A549 (cell line): ENCODE measurements around the gene PRCP. TPM values are rescaled to one million over a fixed set of nuclear protein-coding genes. Genes with fewer than 3 reads are reported as not detected.

ENCODE experiments used
- ATAC-seq, 2 experiments: fragments of 200-7000 bp in 1 of 2; fragments of >200 bp in 1 of 2; cut with Nextera tagmentation in 1 of 2; cut with Tn5 transposase in 1 of 2; 3 replicates each; pipeline versions ENCODE4 v1.8.0 to v1.9.1; 2018 to 2020; ENCODE audit warnings: mild to moderate bottlenecking in 1 of 2, moderate library complexity in 1 of 2
- CTCF ChIA-PET: fragments of 300-600 bp; sonication (Branson Sonifier 250); formaldehyde crosslinking; extraction: SDS; loops from one replicate; lab custom pipeline; 2021; ENCODE audit warnings: antibody characterized with exemption, inconsistent platforms; lab: Yijun Ruan, JAX
- POLR2A ChIA-PET: fragments of 350-600 bp; formaldehyde crosslinking; extraction: SDS; loops from one replicate; lab custom pipeline; 2021; ENCODE audit warnings: antibody characterized with exemption, inconsistent platforms; lab: Yijun Ruan, JAX
- DNase-seq, 2 experiments: peaks; one replicate each; pipeline versions ENCODE4 v3.0.0 to v3.0.0-alpha.2; 2011 to 2016; ENCODE audit warnings: low read depth in 1 of 2, low spot score in 1 of 2
- FAIRE-seq: peaks from 2 replicates; lab custom pipeline; 2011; peaks lifted over from hg19 to GRCh38; lab: Jason Lieb, UNC
- H3K27ac ChIP-seq, 2 experiments: fragments of >200 bp; sonication (Bioruptor Twin); formaldehyde crosslinking; 3 replicates each; pipeline ENCODE4 v1.5.1; 2016 to 2017
- H3K4me1 ChIP-seq: fragments of >200 bp; sonication (Bioruptor Twin); formaldehyde crosslinking; 3 replicates; pipeline ENCODE4 v1.6.1; 2016
- H3K4me2 ChIP-seq: fragments of >200 bp; sonication (Bioruptor Twin); formaldehyde crosslinking; 3 replicates; pipeline ENCODE4 v1.6.1; 2016
- H3K4me3 ChIP-seq: fragments of >200 bp; sonication (Bioruptor Twin); formaldehyde crosslinking; 3 replicates; pipeline ENCODE4 v1.5.1; 2016
- H3K9me3 ChIP-seq: fragments of >200 bp; sonication (Bioruptor Twin); formaldehyde crosslinking; 3 replicates; pipeline ENCODE4 v1.6.1; 2016
- CBX8 ChIP-seq: fragments of 200-600 bp; sonication (generic); IDR thresholded peaks from 2 replicates; pipeline ENCODE4 v1.6.1; 2016
- CEBPB ChIP-seq, 2 experiments: fragments of >200 bp in 1 of 2; sonication (Bioruptor Twin) in 1 of 2; formaldehyde crosslinking in 1 of 2; IDR thresholded peaks; 2 replicates each; pipeline ENCODE4 v1.6.1; 2012 to 2016
- CHD2 ChIP-seq: fragments of 150-350 bp; IDR thresholded peaks from 2 replicates; pipeline ENCODE4 v1.6.1; 2014; ENCODE audit warnings: low read length; ENCODE audit not compliant: partially characterized antibody
- EHMT2 ChIP-seq: fragments of 200-600 bp; sonication (generic); IDR thresholded peaks from 2 replicates; pipeline ENCODE4 v1.6.1; 2016; ENCODE audit warnings: antibody characterized with exemption, low read depth, mild to moderate bottlenecking, moderate library complexity
- HOXB13 ChIP-seq: fragments of 250-450 bp; sonication (Bioruptor Pico); IDR thresholded peaks from 2 replicates; pipeline ENCODE4 v1.5.0; 2020; ENCODE audit warnings: low read depth, mild to moderate bottlenecking, moderate library complexity
- HOXB5 ChIP-seq: fragments of 250-450 bp; sonication (Bioruptor Pico); IDR thresholded peaks from 2 replicates; pipeline ENCODE4 v1.5.0; 2020; ENCODE audit warnings: mild to moderate bottlenecking, moderate library complexity
- JUN ChIP-seq, 2 experiments: fragments of >200 bp; sonication (Bioruptor Twin); formaldehyde crosslinking; IDR thresholded peaks; 2 replicates in 1 of 2; 3 replicates in 1 of 2; pipeline ENCODE4 v1.6.1; 2016 to 2017
- JUNB ChIP-seq: fragments of >200 bp; sonication (Bioruptor Twin); formaldehyde crosslinking; IDR thresholded peaks from 2 replicates; pipeline ENCODE4 v1.6.1; 2016
- KDM1A ChIP-seq: fragments of 200-600 bp; sonication (generic); IDR thresholded peaks from 2 replicates; pipeline ENCODE4 v1.6.1; 2016; ENCODE audit warnings: low read depth, mild to moderate bottlenecking
- MYC ChIP-seq: IDR thresholded peaks from 2 replicates; pipeline ENCODE4 v1.6.1; 2012; ENCODE audit warnings: mild to moderate bottlenecking, inconsistent platforms, low read length, improper control_type of control experiment, borderline replicate concordance
- NR3C1 ChIP-seq: fragments of >200 bp; sonication (Bioruptor Twin); formaldehyde crosslinking; IDR thresholded peaks from 3 replicates; pipeline ENCODE4 v1.6.1; 2017
- RARB ChIP-seq: fragments of 250-450 bp; sonication (Bioruptor Pico); IDR thresholded peaks from 2 replicates; pipeline ENCODE4 v1.8.0; 2021; ENCODE audit warnings: mild to moderate bottlenecking, moderate library complexity
- RFX5 ChIP-seq: fragments of 450-650 bp; IDR thresholded peaks from 2 replicates; pipeline ENCODE4 v1.7.1; 2014; ENCODE audit warnings: antibody characterized with exemption, mild to moderate bottlenecking, moderate library complexity
- SREBF2 ChIP-seq: fragments of 450-650 bp; IDR thresholded peaks from 2 replicates; pipeline ENCODE4 v1.6.1; 2014; ENCODE audit warnings: mild to moderate bottlenecking, moderate library complexity
- TFCP2L1 ChIP-seq: fragments of 250-450 bp; sonication (Bioruptor Pico); IDR thresholded peaks from 2 replicates; pipeline ENCODE4 v1.5.0; 2021; ENCODE audit warnings: mild to moderate bottlenecking
- TP53 ChIP-seq: fragments of 250-450 bp; sonication (Bioruptor Pico); IDR thresholded peaks from 2 replicates; pipeline ENCODE4 v1.5.0; 2021; ENCODE audit warnings: mild to moderate bottlenecking, moderate library complexity
- ZC3H11A ChIP-seq: fragments of 450-650 bp; IDR thresholded peaks from 2 replicates; pipeline ENCODE4 v1.6.1; 2014; ENCODE audit warnings: antibody characterized with exemption, mild to moderate bottlenecking
- WGBS: methylation state at CpG from one replicate; pipeline ENCODE4 v1.1.6; 2017; ENCODE audit errors: missing lambda C conversion rate; 5-methylcytosine and 5-hydroxymethylcytosine counted together
- polyA plus RNA-seq, 4 experiments: library from polyadenylated mRNA; depleted of rRNA in 3 of 4; stranded (reverse); fragments of >200 nt; fragmentation: RNase III in 1 of 4; extraction: RNeasy Plus Mini Kit Qiagen cat#74134 plus additional on column Dnase treatment in 1 of 4; gene quantifications; 2 replicates in 3 of 4; 3 replicates in 1 of 4; pipeline ENCODE4 v1.2.3, GENCODE V29; 2011 to 2017
- TF ChIP-seq, protein P1 (sequence below): fragments of 200-600 bp; sonication (generic); IDR thresholded peaks from 2 replicates; pipeline ENCODE4 v1.6.1; 2016; ENCODE audit warnings: antibody characterized with exemption, mild to moderate bottlenecking, moderate library complexity
- TF ChIP-seq, protein P2 (sequence below): fragments of 150-350 bp; IDR thresholded peaks from 2 replicates; pipeline ENCODE4 v1.6.1; 2014; ENCODE audit warnings: low read depth, mild to moderate bottlenecking, low read length
- TF ChIP-seq, protein P3 (sequence below): fragments of >200 bp; sonication (Bioruptor Twin); formaldehyde crosslinking; IDR thresholded peaks from 3 replicates; pipeline ENCODE4 v1.5.1; 2016
- TF ChIP-seq, protein P4 (sequence below): fragments of 250-450 bp; sonication (Bioruptor Pico); IDR thresholded peaks from 2 replicates; pipeline ENCODE4 v1.5.0; 2021; ENCODE audit warnings: mild to moderate bottlenecking, moderate library complexity, borderline replicate concordance
- TF ChIP-seq, protein P5 (sequence below): fragments of >200 bp; sonication (Bioruptor Twin); formaldehyde crosslinking; IDR thresholded peaks from 3 replicates; pipeline ENCODE4 v1.6.1; 2016
- TF ChIP-seq, protein P6 (sequence below): IDR thresholded peaks from 2 replicates; pipeline ENCODE4 v1.6.1; 2012

The PRCP gene
- polyA plus RNA-seq, 2 of the 4 experiments (the other 2 are of a cell fraction): 49.8 to 86.2 TPM

DNA sequence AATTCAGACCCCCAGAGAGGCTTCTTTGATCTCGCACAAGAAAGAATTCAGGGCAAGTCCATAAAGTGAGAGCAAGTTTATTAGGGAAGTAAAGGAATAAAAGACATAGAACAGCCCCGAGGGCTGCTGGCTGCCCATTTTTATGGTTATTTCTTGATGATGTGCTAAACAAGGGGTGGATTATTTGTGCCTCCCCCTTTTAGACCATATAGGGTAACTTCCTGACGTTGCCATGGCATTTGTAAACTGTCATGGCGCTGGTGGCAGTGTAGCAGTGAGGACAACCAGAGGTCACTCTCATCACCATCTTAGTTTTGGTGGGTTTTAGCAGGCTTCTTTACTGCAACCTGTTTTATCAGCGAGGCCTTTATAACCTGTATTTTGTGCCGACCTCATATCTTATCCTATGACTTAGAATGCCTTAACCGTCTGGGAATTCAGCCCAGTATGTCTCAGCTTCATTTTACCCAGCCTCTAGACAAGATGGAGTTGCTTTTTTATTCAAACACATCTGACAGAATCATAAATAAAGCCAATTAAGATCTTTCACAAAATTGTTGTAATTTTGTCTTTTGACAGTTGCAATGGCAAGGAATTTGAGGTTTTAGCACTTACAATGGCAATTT, 8.9 kb upstream of the PRCP start:
- ATAC-seq: no peak
- ChIA-PET POLR2A (interaction anchor here (1.5 kb wide), 1 partner anchor 248 kb away, joined by 3 read pairs; the partner anchor contains the start of gene PCF11), CTCF (interaction anchor here (0.6 to 0.7 kb wide), 2 partner anchors 42 to 366 kb away, joined by 3 to 4 read pairs; no protein-coding TSS in a partner anchor)
- DNase-seq: no peak
- FAIRE-seq: no peak
- Histone ChIP-seq H3K27ac (no peak overlapping the region), H3K9me3 (no peaks in the 10 kb centered on the region), H3K4me2 (no peak overlapping the region), H3K4me3 (no peak overlapping the region), H3K4me1 (no peaks in the 10 kb centered on the region)
- 90% methylated on average over 7 of the region's 7 CpGs for WGBS
- TF ChIP-seq JUN (IDR thresholded peaks at IDR 0.05) (no peak), CHD2 (no peak), HOXB5 (no peak), RARB (CRISPR knock-in tag) (no peak), EHMT2 (no peak), NR3C1 (no peak), ZC3H11A (no peak), CBX8 (no peak)
- TF ChIP-seq, protein P1, sequence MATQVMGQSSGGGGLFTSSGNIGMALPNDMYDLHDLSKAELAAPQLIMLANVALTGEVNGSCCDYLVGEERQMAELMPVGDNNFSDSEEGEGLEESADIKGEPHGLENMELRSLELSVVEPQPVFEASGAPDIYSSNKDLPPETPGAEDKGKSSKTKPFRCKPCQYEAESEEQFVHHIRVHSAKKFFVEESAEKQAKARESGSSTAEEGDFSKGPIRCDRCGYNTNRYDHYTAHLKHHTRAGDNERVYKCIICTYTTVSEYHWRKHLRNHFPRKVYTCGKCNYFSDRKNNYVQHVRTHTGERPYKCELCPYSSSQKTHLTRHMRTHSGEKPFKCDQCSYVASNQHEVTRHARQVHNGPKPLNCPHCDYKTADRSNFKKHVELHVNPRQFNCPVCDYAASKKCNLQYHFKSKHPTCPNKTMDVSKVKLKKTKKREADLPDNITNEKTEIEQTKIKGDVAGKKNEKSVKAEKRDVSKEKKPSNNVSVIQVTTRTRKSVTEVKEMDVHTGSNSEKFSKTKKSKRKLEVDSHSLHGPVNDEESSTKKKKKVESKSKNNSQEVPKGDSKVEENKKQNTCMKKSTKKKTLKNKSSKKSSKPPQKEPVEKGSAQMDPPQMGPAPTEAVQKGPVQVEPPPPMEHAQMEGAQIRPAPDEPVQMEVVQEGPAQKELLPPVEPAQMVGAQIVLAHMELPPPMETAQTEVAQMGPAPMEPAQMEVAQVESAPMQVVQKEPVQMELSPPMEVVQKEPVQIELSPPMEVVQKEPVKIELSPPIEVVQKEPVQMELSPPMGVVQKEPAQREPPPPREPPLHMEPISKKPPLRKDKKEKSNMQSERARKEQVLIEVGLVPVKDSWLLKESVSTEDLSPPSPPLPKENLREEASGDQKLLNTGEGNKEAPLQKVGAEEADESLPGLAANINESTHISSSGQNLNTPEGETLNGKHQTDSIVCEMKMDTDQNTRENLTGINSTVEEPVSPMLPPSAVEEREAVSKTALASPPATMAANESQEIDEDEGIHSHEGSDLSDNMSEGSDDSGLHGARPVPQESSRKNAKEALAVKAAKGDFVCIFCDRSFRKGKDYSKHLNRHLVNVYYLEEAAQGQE: no peak
- TF ChIP-seq, protein P2, sequence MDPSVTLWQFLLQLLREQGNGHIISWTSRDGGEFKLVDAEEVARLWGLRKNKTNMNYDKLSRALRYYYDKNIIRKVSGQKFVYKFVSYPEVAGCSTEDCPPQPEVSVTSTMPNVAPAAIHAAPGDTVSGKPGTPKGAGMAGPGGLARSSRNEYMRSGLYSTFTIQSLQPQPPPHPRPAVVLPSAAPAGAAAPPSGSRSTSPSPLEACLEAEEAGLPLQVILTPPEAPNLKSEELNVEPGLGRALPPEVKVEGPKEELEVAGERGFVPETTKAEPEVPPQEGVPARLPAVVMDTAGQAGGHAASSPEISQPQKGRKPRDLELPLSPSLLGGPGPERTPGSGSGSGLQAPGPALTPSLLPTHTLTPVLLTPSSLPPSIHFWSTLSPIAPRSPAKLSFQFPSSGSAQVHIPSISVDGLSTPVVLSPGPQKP: no peak
- TF ChIP-seq, protein P3, sequence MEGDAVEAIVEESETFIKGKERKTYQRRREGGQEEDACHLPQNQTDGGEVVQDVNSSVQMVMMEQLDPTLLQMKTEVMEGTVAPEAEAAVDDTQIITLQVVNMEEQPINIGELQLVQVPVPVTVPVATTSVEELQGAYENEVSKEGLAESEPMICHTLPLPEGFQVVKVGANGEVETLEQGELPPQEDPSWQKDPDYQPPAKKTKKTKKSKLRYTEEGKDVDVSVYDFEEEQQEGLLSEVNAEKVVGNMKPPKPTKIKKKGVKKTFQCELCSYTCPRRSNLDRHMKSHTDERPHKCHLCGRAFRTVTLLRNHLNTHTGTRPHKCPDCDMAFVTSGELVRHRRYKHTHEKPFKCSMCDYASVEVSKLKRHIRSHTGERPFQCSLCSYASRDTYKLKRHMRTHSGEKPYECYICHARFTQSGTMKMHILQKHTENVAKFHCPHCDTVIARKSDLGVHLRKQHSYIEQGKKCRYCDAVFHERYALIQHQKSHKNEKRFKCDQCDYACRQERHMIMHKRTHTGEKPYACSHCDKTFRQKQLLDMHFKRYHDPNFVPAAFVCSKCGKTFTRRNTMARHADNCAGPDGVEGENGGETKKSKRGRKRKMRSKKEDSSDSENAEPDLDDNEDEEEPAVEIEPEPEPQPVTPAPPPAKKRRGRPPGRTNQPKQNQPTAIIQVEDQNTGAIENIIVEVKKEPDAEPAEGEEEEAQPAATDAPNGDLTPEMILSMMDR: no peak
- TF ChIP-seq, protein P4, sequence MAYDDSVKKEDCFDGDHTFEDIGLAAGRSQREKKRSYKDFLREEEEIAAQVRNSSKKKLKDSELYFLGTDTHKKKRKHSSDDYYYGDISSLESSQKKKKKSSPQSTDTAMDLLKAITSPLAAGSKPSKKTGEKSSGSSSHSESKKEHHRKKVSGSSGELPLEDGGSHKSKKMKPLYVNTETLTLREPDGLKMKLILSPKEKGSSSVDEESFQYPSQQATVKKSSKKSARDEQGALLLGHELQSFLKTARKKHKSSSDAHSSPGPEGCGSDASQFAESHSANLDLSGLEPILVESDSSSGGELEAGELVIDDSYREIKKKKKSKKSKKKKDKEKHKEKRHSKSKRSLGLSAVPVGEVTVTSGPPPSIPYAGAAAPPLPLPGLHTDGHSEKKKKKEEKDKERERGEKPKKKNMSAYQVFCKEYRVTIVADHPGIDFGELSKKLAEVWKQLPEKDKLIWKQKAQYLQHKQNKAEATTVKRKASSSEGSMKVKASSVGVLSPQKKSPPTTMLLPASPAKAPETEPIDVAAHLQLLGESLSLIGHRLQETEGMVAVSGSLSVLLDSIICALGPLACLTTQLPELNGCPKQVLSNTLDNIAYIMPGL (CRISPR knock-in tag): no peak

DNA sequence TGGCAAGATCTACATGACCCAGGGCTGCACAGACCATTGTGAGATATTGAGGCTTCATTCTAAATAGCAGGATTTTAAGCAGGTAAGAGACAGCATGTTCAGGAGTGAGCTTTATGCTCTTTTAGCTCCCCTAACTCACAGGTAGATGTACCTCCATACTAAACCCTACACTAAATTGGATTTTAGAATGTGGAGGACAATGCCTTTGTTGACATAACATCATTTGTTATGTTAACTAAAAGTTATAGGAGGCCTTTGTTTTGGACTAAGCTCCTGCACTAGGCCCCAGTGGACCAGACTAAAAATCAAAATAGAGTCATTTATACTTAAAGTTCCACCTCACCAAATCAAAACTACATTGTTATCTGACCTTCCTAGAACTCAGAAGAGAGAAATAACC, 8.1 kb upstream of the PRCP start:
- ChIA-PET CTCF (interaction anchor here (0.6 to 1.4 kb wide), 3 partner anchors 179 to 912 kb away, joined by 3 to 9 read pairs (median 4); no protein-coding TSS in a partner anchor), POLR2A (interaction anchor here (1.5 kb wide), 1 partner anchor 249 kb away, joined by 3 read pairs; the partner anchor contains the start of gene PCF11)
- FAIRE-seq (no peak), DNase-seq (no peak), ATAC-seq (no peak)
- Histone ChIP-seq H3K4me2 (no peak overlapping the region), H3K9me3 (no peaks in the 10 kb centered on the region), H3K4me1 (no peaks in the 10 kb centered on the region), H3K4me3 (no peak overlapping the region), H3K27ac (no peak overlapping the region)
- TF ChIP-seq CBX8 (no peak), KDM1A (no peak), NR3C1 (no peak), MYC (no peak), TP53 (CRISPR knock-in tag) (no peak), HOXB13 (CRISPR knock-in tag) (no peak), RFX5 (no peak), JUNB (no peak), SREBF2 (no peak), TFCP2L1 (CRISPR knock-in tag) (no peak), CEBPB (IDR thresholded peaks at IDR 0.05) (no peak)
- TF ChIP-seq, protein P5, sequence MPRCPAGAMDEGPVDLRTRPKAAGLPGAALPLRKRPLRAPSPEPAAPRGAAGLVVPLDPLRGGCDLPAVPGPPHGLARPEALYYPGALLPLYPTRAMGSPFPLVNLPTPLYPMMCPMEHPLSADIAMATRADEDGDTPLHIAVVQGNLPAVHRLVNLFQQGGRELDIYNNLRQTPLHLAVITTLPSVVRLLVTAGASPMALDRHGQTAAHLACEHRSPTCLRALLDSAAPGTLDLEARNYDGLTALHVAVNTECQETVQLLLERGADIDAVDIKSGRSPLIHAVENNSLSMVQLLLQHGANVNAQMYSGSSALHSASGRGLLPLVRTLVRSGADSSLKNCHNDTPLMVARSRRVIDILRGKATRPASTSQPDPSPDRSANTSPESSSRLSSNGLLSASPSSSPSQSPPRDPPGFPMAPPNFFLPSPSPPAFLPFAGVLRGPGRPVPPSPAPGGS: no peak
- TF ChIP-seq, protein P6, sequence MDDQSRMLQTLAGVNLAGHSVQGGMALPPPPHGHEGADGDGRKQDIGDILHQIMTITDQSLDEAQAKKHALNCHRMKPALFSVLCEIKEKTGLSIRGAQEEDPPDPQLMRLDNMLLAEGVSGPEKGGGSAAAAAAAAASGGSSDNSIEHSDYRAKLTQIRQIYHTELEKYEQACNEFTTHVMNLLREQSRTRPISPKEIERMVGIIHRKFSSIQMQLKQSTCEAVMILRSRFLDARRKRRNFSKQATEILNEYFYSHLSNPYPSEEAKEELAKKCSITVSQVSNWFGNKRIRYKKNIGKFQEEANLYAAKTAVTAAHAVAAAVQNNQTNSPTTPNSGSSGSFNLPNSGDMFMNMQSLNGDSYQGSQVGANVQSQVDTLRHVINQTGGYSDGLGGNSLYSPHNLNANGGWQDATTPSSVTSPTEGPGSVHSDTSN: no peak
